GM18861 (cell line): ENCODE data around the gene PTPRA.
"Not testable (repeated sequence)": the region's sequence is repeated elsewhere in the genome, so short reads cannot be mapped to it uniquely, and the experiment has no call there.

ENCODE experiments used
- ATAC-seq: cut with Tn5 transposase; IDR thresholded peaks from one replicate; pipeline ENCODE4 v1.9.1; 2021; ENCODE audit not compliant: unreplicated experiment

PTPRA gene

DNA sequence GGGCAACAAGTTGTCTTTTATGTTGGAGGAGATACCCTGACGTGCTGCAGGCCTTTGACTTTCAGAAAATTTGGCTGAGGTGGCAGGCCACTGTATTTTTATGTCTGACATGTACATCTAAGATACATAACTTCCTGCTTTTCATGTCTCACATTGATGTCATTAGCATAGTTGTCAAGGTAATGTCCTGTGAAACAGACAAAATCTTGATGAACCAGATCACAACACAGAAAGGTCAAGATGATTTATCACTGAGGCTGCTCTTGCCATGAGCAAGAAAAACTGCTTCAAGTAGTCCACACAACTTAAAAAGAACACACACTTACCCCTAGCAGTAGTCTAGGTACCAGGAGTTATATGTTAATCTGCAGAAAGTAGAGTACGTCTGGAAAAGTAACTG is 120.0 kb downstream of the PTPRA start:
- ATAC-seq = no peak

DNA sequence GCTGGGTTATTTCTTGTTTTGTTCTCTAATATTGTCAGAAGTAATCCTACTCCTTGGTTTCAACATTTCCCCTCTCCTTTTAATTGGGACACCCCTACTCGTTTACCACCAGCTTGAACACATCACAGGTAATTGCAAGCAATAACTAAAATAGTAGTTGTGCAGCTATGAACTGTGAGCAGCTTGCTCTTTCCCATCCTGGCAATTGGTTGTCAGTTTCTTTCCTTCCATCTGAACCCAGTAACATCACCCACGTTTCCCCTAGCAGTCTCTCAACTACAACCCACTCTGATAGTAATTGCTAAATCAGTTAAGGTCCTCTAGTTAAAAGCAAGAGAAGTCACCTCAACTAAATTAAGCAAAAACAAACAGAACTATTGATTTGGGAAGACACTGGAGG is 122.5 kb downstream of the PTPRA start:
- ATAC-seq = no peak

DNA sequence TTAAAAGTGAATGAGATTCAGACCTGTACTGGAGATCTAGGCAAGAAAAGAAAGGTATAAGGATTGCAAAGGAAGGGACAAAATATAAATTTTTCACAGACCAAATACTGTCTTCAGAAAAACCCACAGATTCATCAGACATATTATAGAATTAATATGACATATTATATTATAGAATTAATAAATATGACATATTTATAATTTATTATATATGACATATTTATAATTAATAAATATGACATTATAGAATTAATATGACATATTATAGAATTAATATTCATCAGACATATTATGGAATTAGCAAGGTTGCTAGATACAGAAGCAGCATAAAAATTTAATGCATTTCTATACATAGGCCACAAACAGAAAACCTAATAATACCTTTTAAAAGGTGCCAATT is 125.4 kb downstream of the PTPRA start:
- no peak for ATAC-seq

DNA sequence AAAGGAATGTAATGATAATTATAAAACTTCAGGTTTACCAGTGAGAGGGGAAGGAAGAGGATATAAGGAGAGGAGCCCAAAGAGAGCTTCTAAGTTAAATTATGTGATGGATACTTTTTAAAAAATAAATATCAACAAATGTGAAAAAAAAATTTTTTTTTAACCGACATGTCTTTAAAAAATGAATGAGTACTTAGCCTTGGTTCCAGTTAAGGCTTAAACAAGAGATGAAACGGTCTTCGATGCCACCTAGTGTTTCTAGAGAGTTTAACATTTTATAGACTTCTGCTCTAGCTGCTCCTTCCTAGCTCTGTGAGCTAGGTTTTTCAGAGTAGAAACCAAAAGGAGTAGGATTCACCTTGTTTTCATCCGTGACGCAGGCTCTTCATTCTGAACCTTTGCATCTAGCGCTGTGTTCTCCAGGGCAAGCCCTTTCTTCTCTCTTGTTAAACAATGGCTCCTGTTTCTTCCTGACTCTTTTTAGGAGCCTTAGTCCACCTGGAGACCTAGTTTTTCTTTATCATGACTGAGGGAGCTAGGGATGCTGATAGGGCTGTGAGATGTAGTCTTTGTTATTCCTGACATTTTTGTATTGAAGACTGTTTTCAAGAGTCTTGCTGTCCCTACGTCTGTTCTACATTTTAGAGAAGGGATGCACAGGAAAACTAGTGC is 127.7 kb downstream of the PTPRA start:
- ATAC-seq = no peak

DNA sequence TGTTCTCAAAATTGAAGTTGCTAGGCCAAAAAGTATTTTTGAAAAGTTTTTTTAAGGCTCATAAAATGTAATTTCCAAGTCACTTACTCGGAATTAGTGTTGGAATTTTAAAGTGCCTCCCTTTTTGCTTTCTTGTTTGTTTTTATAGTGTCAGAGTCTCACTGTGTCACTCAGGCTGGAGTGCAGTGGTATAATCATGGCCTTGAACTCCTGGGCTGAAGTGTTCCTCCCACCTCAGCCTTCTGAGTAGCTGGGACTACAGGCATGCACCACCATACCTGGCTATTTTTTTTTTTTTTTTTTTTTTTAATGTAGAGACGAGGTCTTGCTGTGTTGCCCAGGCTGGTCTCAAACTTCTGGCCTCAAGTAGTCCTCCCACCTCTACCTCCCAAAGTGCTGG is 130.1 kb downstream of the PTPRA start:
- ATAC-seq = no peak

DNA sequence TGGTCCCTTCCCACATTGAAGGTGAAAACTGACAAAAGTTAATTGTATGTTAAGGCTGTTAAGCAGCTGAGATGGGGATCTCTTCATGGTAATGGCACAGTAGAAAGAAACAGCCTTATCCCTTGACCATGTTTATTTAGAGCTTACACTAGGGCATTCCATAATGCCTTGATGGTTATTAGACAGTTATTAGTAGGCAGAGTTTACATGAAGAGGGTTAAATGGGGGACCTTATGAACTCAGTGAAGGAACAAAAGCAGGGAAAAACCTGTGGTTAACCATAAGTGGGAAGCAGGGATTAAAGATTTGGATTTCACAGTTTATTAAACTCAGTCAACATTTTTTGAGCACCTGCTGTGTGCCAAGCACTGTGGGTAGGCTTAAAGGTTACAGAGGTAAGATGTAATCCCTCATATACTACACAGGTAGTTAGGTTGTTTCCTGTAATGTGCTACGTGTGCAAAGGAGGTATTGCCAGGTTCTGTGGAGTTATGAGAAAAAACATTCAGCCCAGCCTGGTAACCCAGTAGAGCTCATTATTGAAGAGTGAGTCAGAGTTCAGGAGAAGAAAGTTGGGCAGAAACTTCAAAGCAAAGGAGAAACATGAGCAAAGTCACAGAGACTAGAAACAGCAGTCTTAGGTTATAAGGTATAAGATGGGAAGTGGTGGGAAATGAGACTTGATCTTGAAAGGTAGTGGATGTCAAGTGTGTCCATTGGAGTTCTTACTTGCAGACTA is 137.9 kb downstream of the PTPRA start:
- no peak for ATAC-seq

DNA sequence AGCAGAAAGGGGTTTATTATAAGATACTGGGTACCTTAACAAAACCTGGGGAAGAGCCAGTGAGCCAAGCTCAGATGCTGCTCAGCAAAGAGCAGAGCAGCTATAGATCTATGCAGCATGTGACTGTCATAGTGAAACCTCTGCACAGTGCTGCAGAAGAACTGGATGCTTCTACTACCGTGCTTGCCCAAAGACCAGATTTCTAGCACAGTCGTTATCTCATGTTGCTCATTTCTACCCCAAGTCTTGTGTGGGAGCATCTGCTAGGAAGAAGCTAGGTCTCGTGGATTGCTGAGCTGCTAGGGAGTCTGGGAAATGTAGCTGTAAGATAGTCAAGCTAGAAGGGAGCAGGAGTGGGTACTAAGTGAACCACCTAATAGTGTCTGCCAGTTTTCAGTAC is 138.5 kb downstream of the PTPRA start:
- no peak for ATAC-seq

DNA sequence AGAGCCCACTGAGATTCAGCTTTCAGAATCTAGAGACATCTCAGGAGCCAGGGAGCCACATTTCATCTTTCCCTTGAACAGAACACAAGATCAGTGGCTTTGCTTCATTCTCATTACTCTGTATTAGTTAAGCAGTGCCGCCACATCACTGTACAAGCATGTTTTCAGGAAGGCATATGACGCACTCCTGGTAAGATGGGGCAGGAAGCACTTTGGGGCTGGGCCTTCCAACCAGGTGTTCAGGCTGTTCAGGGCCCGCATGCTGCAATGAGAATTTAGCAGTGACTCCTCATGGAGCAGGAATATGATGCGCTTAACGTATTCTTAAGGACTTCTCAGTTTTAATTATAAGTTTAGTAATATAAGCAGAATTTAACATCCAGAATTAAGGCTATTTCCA is 140.5 kb downstream of the PTPRA start:
- ATAC-seq = no peak

DNA sequence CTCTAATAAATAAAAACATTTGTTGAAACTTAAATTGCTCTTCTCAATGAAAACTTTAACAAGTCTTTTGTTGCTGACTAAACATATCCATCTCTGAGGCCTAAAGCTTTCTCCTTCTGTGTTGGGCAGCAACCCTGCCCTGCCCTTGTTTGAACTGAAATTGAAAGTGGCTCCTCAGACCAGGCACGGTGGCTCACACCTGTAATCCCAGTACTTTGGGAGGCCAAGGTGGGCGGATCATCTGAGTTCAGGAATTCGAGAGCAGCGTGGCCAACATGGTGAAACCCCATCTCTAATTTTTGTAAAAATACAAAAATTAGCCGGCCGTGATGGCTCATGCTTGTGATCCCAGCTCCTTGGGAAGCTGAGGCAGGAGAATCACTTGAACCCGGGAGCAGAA is 140.9 kb downstream of the PTPRA start:
- no peak for ATAC-seq

DNA sequence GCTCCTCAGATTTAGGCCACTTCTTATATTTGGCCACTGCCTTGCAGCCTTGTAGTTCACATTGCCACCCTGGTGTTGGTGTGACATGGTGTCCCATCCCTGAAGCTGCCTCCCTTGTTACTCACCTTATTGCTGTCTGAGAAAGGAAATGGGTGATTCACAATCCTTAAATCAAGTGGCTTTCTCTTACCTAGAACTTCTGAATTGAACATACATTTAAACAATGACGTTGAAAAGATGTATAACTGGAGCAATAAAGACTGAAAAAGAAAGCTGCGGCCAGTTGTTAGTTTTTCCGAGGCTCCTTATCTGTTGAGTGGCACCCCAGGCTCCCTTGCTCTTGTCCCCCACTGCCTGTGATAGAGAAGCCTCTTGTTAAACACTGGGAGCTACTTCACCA is 141.4 kb downstream of the PTPRA start:
- ATAC-seq = no peak

DNA sequence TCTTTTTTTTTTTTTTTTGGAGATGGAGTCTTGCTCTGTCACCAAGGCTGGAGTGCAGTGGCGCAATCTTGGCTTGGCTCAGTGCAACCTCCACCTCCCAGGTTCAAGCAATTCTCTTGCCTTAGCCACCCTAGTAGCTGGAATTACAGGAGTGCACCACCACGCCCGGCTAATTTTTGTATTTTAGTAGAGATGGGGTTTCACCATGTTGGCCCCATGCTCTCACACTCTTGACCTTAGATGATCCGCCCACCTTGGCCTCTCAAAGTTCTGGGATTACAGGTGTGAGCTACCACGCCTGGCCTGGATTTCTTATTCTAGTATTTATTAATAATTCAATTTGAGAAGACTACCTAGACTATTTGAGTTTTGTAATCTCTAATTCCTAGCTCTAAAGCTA is 142.0 kb downstream of the PTPRA start:
- ATAC-seq = not testable (repeated sequence)

DNA sequence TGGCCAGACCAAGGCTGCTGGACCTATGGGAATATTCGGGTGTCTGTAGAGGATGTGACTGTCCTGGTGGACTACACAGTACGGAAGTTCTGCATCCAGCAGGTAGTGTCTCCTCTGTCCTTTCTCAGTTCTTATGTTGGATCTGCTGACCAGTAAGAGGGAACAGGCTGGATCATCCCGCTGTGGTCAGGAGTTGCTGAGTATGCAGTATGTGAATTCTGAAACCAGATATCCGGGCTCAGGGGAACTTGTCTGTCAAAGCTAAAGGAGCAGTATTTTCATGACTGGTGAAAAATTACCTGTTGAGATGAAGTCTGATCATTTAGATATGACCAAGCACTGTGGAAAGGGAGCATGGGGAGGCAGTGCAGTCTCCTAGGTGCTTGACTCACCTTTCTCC is 148.0 kb downstream of the PTPRA start:
- ATAC-seq = no peak

DNA sequence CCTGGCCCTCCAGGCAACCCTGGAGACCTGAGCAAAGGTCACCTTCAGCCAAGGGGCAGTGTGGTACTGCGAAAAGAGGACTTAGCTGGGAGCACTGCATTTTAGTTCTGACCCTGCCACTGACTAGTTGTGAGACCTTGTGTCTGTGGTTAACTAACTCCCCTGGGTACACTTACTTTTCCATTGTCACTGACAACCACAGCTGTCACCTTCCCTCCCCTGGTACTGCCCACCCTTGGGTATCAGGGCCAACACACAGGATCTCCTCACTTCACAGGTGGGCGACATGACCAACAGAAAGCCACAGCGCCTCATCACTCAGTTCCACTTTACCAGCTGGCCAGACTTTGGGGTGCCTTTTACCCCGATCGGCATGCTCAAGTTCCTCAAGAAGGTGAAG is 148.5 kb downstream of the PTPRA start:
- ATAC-seq = no peak

DNA sequence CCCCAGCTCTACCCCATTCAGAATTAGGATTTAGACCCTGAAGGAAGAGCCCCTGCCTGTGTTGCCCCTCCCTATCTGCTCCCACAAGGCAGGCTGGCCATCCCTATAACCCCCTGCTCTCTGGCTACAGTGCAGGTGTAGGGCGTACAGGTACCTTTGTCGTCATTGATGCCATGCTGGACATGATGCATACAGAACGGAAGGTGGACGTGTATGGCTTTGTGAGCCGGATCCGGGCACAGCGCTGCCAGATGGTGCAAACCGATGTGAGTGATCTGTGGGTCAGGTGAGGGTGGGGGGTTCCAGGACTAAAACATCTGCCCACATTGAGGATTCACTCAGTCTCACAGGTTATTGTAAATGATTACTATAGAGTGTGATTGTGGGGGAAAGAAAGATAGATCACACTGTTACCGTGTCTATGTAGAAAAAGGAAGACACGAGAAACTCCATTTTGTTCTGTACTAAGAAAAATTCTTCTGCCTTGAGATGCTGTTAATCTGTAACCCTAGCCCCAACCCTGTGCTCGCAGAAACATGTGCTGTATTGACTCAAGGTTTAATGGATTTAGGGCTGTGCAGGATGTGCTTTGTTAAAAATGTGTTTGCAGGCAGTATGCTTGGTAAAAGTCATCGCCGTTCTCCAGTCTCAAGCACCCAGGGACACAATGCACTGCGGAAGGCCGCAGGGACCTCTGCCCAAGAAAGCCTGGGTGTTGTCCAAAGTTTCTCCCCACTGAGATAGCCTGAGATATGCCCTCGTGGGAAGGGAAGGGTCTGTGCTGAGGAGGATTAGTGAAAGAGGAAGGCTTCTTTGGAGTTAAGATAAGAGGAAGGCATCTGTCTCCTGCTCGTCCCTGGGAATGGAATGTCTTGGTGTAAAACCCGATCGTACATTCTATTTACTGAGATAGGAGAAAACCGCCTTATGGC is 149.5 kb downstream of the PTPRA start:
- not testable (repeated sequence) for ATAC-seq

DNA sequence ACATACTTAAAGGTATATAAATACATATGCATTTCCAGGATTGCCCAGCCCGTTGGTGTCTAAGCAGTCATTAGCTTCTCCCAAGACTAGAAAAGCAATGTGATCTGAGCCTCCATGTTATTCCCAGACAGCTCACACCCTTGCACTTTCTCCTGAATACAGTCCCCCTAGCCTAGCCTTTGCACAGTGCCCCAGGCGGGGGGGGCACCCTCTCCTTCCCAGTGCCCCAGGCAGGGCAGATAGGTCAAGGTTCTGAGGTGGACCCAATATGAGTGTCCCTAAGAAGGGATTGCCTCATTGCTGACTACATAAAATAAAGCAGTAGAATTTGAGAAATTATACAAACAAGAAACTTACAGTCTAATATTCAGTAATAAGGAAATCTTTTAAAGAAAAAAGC is 154.7 kb downstream of the PTPRA start:
- ATAC-seq = no peak

DNA sequence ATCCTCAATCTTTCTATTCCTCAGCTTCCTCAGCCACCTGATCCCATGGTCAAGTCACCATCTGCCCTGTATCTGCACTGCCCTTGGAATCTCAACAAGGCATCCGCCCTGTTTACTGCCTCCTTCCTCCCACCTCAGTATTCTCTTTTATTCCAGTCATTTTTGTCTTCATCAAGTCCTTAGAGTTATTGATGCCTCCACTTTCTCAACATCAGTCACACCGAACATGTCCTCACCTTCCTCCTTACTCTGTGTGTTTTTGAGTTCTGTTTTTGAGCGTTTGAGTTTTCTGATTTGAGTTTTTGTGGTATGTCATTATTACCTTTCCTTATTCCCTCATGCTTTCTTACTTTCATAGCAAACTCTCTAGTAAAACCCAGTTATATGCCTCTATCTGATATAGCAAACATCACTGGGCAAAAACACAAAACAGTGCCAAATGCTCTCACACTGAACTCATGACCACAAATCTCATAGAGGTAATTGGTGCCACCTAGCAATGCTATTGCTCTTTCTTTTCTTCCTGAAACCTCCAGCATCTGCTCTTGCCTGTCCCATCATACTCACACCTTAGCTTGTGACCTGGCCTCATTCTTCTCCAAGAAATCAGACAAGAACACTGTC is 158.4 kb downstream of the PTPRA start:
- ATAC-seq = no peak

DNA sequence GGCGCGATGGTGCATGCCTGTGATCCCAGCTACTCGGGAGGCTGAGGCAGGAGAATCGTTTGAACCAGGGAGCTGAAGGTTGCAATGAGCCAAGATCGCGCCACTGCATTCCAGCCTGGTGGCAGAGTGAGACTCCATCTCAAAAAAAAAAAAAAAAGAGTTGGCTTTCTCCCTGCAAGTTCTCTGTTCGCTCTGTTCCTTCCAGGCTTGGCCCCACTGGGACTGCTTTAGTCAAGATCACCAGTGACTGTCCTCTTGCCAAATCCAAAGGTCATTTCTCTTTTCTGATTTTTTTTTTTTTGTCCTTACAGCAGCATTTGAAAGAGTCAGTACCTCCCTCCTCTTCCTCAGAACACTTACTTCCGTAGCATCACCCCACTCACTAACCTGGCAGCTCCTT is 159.3 kb downstream of the PTPRA start:
- no peak for ATAC-seq

DNA sequence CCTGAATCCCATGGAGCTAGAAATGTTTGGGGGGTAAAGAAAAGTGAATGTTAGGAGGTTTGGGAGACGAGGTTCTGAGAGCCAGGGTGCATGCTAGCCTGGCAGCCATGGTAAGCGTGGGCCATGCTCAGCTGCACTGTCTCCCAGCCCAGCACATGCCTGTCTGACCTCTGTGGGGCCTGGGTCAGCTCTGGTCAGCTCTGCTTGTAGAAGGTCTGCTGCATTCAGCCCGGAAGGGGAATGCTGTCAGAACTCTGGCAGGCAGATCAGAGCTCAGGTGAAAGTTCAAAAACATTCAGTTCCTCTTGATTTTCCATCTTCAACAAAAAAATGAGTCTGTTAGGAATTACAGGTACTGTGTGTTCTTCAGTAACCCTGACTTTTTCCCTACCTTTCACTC is 164.4 kb downstream of the PTPRA start:
- ATAC-seq = no peak

DNA sequence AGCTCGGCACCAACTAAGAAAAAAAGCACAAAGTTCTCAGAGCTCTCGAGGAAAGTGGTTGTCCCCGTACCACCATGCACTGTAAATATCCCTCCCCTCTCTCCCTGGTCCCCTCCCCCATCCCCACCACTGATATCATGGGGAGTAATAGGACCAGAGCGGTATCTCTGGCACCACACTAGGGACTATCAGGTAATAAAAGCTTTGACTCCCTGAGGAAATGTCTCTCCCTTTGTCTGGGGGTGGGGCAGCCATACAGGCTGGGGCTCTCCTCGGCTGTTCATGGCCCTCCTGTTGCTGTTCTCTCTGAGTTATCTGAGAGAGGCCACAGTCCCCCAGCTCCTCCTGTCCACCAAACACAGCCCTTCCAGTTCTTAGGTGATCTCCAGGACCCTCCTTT is 165.2 kb downstream of the PTPRA start:
- no peak for ATAC-seq

DNA sequence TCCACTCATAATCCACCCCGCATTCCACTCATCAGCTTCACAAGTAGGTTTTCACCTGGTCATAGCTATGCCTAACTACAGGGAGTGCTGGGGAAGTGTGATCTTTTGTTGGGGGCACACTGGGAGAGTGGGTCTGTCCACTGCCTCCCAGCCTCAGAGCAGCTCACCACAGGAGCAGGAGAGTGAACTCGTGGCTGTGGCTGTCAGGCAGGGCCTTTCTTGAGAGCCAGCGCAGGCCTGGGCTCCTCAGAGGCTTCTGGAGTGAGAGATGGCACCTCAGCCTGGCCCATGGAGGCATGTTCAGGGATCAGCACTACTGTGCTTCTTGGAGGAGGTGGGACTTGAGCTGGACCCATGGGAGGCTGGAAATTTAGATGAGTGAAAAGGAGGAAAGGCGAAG is 166.1 kb downstream of the PTPRA start:
- no peak for ATAC-seq

DNA sequence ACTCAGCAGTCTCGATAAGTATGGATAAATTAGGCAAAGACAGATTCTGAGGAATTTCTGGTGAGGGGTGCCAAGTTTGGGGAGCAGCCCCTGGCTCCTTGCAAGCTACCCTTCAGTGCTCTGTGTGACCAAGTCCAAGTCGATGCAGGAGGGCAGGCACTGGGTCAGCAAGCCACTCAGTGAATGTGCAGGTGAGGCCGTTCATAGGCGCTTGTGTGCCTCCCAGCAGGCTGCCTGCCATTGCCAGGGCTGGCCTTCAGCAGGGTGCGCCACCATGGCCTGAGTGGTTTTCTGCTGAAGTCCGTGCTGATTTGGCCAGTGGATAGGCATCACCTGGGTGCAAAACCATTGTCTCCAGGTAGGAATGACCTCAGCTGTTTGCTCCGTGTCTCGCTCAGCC is 166.8 kb downstream of the PTPRA start:
- ATAC-seq = no peak
